Endothelial cell of umbilical vein (primary cell): ENCODE data around the gene CARMIL3. TPM values are rescaled to one million over a fixed set of nuclear protein-coding genes. Genes with fewer than 3 reads are reported as not detected.

Source experiments
- BruUV-seq: library from RNA; stranded (reverse); fragments of 400-500 nt; replicated peaks from 2 replicates; lab custom pipeline; 2021; lab: Mats Ljungman, UMichigan
- CTCF ChIA-PET: fragments of 300-600, 350-600 bp; sonication (Branson Sonifier 250); formaldehyde crosslinking; loops from one replicate; lab custom pipeline; 2021; ENCODE audit warnings: antibody characterized with exemption, inconsistent platforms; lab: Charles Lee
- POLR2A ChIA-PET: fragments of 300-600, 350-600 bp; sonication (Branson Sonifier 250); formaldehyde crosslinking; loops from one replicate; lab custom pipeline; 2021; ENCODE audit warnings: antibody characterized with exemption, inconsistent platforms; lab: Charles Lee
- DNase-seq: peaks from one replicate; pipeline ENCODE4 v3.0.0-alpha.2; 2011; ENCODE audit warnings: low read depth, low spot score
- FAIRE-seq: peaks from 2 replicates; lab custom pipeline; 2011; peaks lifted over from hg19 to GRCh38; lab: Jason Lieb, UNC
- H2AFZ ChIP-seq: 2 replicates; pipeline ENCODE4 v1.6.0; 2012; ENCODE audit warnings: low read depth, low read length, control low read depth, inconsistent platforms
- H3K27ac ChIP-seq: 2 replicates; pipeline ENCODE4 v1.5.1; 2011; ENCODE audit warnings: low read depth, mild to moderate bottlenecking, control low read depth, low read length, moderate library complexity; ENCODE audit not compliant: insufficient read depth
- H3K27me3 ChIP-seq, 2 experiments: 2 replicates each; pipeline versions ENCODE4 v1.6.0 to v1.6.1; 2011; ENCODE audit warnings: low read length in 2 of 2, mixed read lengths in 1 of 2; ENCODE audit not compliant: control insufficient read depth in 2 of 2, insufficient read depth in 2 of 2
- H3K36me3 ChIP-seq, 2 experiments: 2 replicates in 1 of 2; 3 replicates in 1 of 2; pipeline ENCODE4 v1.5.1; 2011; ENCODE audit warnings: low read length in 2 of 2, mild to moderate bottlenecking in 1 of 2, moderate library complexity in 1 of 2; ENCODE audit not compliant: control insufficient read depth in 2 of 2, insufficient read depth in 2 of 2; ENCODE audit errors: extremely low read depth in 1 of 2
- H3K4me1 ChIP-seq: 3 replicates; pipeline ENCODE4 v1.5.1; 2011; ENCODE audit warnings: mild to moderate bottlenecking, low read length; ENCODE audit not compliant: control insufficient read depth, insufficient read depth; ENCODE audit errors: extremely low read depth
- H3K4me2 ChIP-seq: 2 replicates; pipeline ENCODE4 v1.6.1; 2011; ENCODE audit warnings: low read length, control low read depth, mixed read lengths; ENCODE audit not compliant: insufficient read depth
- H3K4me3 ChIP-seq, 3 experiments: fragments of 200-600 bp in 1 of 3; sonication (generic), shearing (Covaris generic) in 1 of 3; replicated peaks in 1 of 3; 2 replicates each; pipeline ENCODE4 v1.5.1; 2011 to 2016; ENCODE audit warnings: control low read depth in 3 of 3, low read length in 3 of 3, mild to moderate bottlenecking in 2 of 3, inconsistent platforms in 1 of 3, low read depth in 1 of 3, moderate library complexity in 1 of 3; ENCODE audit not compliant: insufficient read depth in 1 of 3
- H3K79me2 ChIP-seq: 2 replicates; pipeline ENCODE4 v1.6.0; 2012; ENCODE audit warnings: low read length, inconsistent platforms; ENCODE audit not compliant: control insufficient read depth, insufficient read depth
- H3K9ac ChIP-seq: replicated peaks from 2 replicates; pipeline ENCODE3; 2011; ENCODE audit warnings: low read length, control low read depth; ENCODE audit not compliant: insufficient read depth; ENCODE audit errors: extremely low read depth
- H3K9me1 ChIP-seq: replicated peaks from 3 replicates; pipeline ENCODE4 v1.6.0; 2011; ENCODE audit warnings: mild to moderate bottlenecking, low read length; ENCODE audit not compliant: control insufficient read depth, insufficient read depth; ENCODE audit errors: extremely low read depth
- H3K9me3 ChIP-seq: replicated peaks from 2 replicates; pipeline ENCODE4 v1.5.1; 2012; ENCODE audit warnings: low read length, inconsistent platforms; ENCODE audit not compliant: control insufficient read depth, insufficient read depth
- H4K20me1 ChIP-seq: replicated peaks from 2 replicates; pipeline ENCODE3; 2011; ENCODE audit warnings: mild to moderate bottlenecking, low read length; ENCODE audit not compliant: control insufficient read depth, insufficient read depth; ENCODE audit errors: extremely low read depth
- EZH2 ChIP-seq: IDR thresholded peaks from 2 replicates; pipeline ENCODE4 v1.6.1; 2012; ENCODE audit warnings: borderline replicate concordance, low read depth, mild to moderate bottlenecking, moderate library complexity, low read length, inconsistent platforms; ENCODE audit not compliant: severe bottlenecking
- FOS ChIP-seq: IDR thresholded peaks from 2 replicates; pipeline ENCODE4 v1.6.1; 2011; ENCODE audit warnings: mild to moderate bottlenecking, low read length, moderate library complexity, borderline replicate concordance; ENCODE audit not compliant: insufficient read depth
- GATA2 ChIP-seq: IDR thresholded peaks from 2 replicates; pipeline ENCODE4 v1.7.0; 2011; ENCODE audit warnings: low read depth, mild to moderate bottlenecking, moderate library complexity, mixed read lengths, low read length; ENCODE audit not compliant: insufficient read length, insufficient read depth
- JUN ChIP-seq: IDR thresholded peaks from 2 replicates; pipeline ENCODE4 v1.6.1; 2011; ENCODE audit warnings: borderline replicate concordance, low read depth; ENCODE audit not compliant: insufficient read length, insufficient read depth
- MYC ChIP-seq: IDR thresholded peaks from one replicate; pipeline ENCODE4 v1.6.1; 2011; ENCODE audit warnings: mild to moderate bottlenecking, low read depth, low read length
- POLR2A ChIP-seq: IDR thresholded peaks from 2 replicates; pipeline ENCODE4 v1.6.1; 2012; ENCODE audit warnings: low read depth, mild to moderate bottlenecking, control low read depth, low read length
- POLR2AphosphoS5 ChIP-seq: IDR thresholded peaks from 2 replicates; pipeline ENCODE4 v1.6.1; 2012; ENCODE audit warnings: low read depth, mild to moderate bottlenecking, control low read depth, low read length, moderate library complexity; ENCODE audit not compliant: insufficient read depth
- dilution Hi-C: fragments of 300-500 bp; cut with MboI; formaldehyde crosslinking; loops from one replicate; pipeline ENCODE4 v1.15.0; 2019; ENCODE audit warnings: low sequenced_read_pairs; ENCODE audit not compliant: extremely low pct_ligation_motif_present
- intact Hi-C: fragments of 100-400 bp; cut with micrococcal nuclease; formaldehyde crosslinking; loops from one replicate; pipeline ENCODE4 v1.10.0; 2022
- polyA plus RNA-seq, 4 experiments: library from polyadenylated mRNA; depleted of rRNA in 3 of 4; stranded (reverse) in 3 of 4; unstranded in 1 of 4; fragments of >200 nt; gene quantifications; 2 replicates each; pipeline versions ENCODE4 v1.2.1 to v1.2.3, GENCODE V29; 2011 to 2012; ENCODE audit warnings: missing spikeins in 1 of 4
- total RNA-seq: library from RNA; stranded (reverse); gene quantifications from 2 replicates; pipeline ENCODE4 v1.2.3, GENCODE V29; 2021
- TF ChIP-seq, protein P1 (sequence below): IDR thresholded peaks from 2 replicates; pipeline ENCODE4 v1.6.1; 2011; ENCODE audit not compliant: insufficient read depth, insufficient read length
- TF ChIP-seq, protein P2 (sequence below), 2 donors: IDR thresholded peaks; 1 replicate in 1 of 2; 2 replicates in 1 of 2; pipeline ENCODE4 v1.5.1; 2011; ENCODE audit warnings: low read length in 2 of 2, mild to moderate bottlenecking in 2 of 2, moderate library complexity in 2 of 2, control low read depth in 1 of 2, inconsistent platforms in 1 of 2, low read depth in 1 of 2; ENCODE audit not compliant: insufficient read depth in 1 of 2; ENCODE audit errors: extremely low read depth in 1 of 2

CARMIL3 gene
- total and polyA plus RNA-seq, 2 donors (not counting 3 experiments of a cell fraction or from before 2014, with no cell fraction given), result 0.03 TPM; not detected in 1

DNA sequence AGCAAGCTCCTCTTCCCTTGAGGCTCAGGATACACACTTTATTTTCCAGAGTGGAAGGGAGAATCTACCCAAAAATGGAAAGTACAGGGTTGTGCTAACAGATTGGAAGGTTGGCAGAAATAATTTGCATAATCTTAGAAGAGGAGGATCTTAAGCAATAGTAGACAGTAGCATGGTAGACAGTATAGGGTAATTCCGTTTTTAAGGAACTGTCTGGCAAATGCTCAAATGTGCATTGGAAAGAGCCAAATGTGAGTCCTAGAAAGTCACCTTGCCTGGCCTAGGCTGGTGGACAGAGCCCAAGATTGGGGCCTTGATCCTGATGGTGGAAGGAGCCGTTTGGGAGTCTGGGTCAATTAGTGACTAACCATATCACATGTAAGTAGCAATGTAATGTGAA, 13.1 kb upstream of the CARMIL3 start:
- Histone ChIP-seq H4K20me1 (no peaks in the 10 kb centered on the region), H3K27ac (no peak overlapping the region), H3K9me3 (no peaks in the 10 kb centered on the region), H3K9me1 (no peaks in the 10 kb centered on the region), H3K36me3 (no peaks in the 10 kb centered on the region), H3K9ac (no peak overlapping the region), H3K27me3 (no peaks in the 10 kb centered on the region), H2AFZ (no peak overlapping the region), H3K4me3 (no peak overlapping the region), H3K79me2 (no peaks in the 10 kb centered on the region), H3K4me2 (no peak overlapping the region), H3K4me1 (no peaks in the 10 kb centered on the region)
- FAIRE-seq, result no peak
- dilution Hi-C loops (no loop called here), intact Hi-C loops (loop anchor here (5.0 kb wide), 1 partner anchor 66 kb away; no protein-coding TSS in a partner anchor)
- no TSS peak for BruUV-seq
- no peak for DNase-seq
- POLR2A ChIA-PET, result no interaction called here
- TF ChIP-seq, protein P1, sequence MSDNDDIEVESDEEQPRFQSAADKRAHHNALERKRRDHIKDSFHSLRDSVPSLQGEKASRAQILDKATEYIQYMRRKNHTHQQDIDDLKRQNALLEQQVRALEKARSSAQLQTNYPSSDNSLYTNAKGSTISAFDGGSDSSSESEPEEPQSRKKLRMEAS, result no peak
- TF ChIP-seq JUN (no peak), MYC (no peak), FOS (no peak), POLR2A (no peak), GATA2 (no peak), EZH2 (no peak), POLR2AphosphoS5 (no peak)
- TF ChIP-seq, protein P2, sequence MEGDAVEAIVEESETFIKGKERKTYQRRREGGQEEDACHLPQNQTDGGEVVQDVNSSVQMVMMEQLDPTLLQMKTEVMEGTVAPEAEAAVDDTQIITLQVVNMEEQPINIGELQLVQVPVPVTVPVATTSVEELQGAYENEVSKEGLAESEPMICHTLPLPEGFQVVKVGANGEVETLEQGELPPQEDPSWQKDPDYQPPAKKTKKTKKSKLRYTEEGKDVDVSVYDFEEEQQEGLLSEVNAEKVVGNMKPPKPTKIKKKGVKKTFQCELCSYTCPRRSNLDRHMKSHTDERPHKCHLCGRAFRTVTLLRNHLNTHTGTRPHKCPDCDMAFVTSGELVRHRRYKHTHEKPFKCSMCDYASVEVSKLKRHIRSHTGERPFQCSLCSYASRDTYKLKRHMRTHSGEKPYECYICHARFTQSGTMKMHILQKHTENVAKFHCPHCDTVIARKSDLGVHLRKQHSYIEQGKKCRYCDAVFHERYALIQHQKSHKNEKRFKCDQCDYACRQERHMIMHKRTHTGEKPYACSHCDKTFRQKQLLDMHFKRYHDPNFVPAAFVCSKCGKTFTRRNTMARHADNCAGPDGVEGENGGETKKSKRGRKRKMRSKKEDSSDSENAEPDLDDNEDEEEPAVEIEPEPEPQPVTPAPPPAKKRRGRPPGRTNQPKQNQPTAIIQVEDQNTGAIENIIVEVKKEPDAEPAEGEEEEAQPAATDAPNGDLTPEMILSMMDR (IDR thresholded peaks at IDR 0.05; ENCODE audit: extremely low read depth in 1 of 2, insufficient read depth in 1 of 2, low read depth in 1 of 2, low read length in 2 of 2), result no peak
- CTCF ChIA-PET, result interaction anchor here (0.9 to 1.3 kb wide), 3 partner anchors 14 to 51 kb away, joined by 3 to 4 read pairs (median 3); no protein-coding TSS in a partner anchor
